ENCODE results near the gene SLAMF8. TPM values are rescaled to one million over a fixed set of nuclear protein-coding genes. Genes with fewer than 3 reads are reported as not detected.

The SLAMF8 gene
- total and polyA plus RNA-seq, 9 donors: 0.43 to 8.4 (median 0.73) TPM

- Histone ChIP-seq H3K4me1 (ENCODE audit: insufficient read depth) (no peaks in the 10 kb centered on the region), H3K27me3 (no peaks in the 10 kb centered on the region), H3K36me3 (no peaks in the 10 kb centered on the region), H3K27ac (no peak overlapping the region), H3K9me3 (no peaks in the 10 kb centered on the region), H3K4me3 (no peak overlapping the region)
- TF ChIP-seq POLR2A (IDR thresholded peaks at IDR 0.05): no peak
- no peak for DNase-seq
- intact Hi-C loops (cut with DNase I): no loop called here
- WGBS, 3 donors: 81 to 91% (median 87%) methylated on average over 11 of the region's 11 CpGs
Measured at GRCh38 chr1:159817276-159818041, 9.2 kb upstream of the SLAMF8 start.

- WGBS, 3 donors: 63 to 83% (median 75%) methylated on average over 9 of the region's 9 CpGs
- Histone ChIP-seq H3K27ac (no peak overlapping the region), H3K36me3 (no peaks in the 10 kb centered on the region), H3K27me3 (no peaks in the 10 kb centered on the region), H3K4me3 (no peak overlapping the region), H3K9me3 (no peaks in the 10 kb centered on the region), H3K4me1 (ENCODE audit: insufficient read depth) (no peaks in the 10 kb centered on the region)
- TF ChIP-seq CTCF (IDR thresholded peaks at IDR 0.05): no peak
- no peak for TF ChIP-seq EP300 (IDR thresholded peaks at IDR 0.05)
- no peak for TF ChIP-seq POLR2A (IDR thresholded peaks at IDR 0.05)
- DNase-seq: no peak
- intact Hi-C loops (cut with DNase I): no loop called here
Measured at GRCh38 chr1:159821171-159821867, 5.4 kb upstream of the SLAMF8 start.

- 9 to 17% (median 10%) methylated on average over 7 of the region's 7 CpGs for WGBS, 3 donors
- Histone ChIP-seq H3K27me3 (no peaks in the 10 kb centered on the region), H3K36me3 (no peaks in the 10 kb centered on the region), H3K9me3 (no peaks in the 10 kb centered on the region), H3K4me1 (ENCODE audit: insufficient read depth) (no peaks in the 10 kb centered on the region), H3K4me3 (no peak overlapping the region), H3K27ac (no peak overlapping the region)
- intact Hi-C loops (cut with DNase I): loop anchor here in 1 of 4 donors (2.0 kb wide), 1 partner anchor 21 kb away; the partner anchor contains the start of gene FCRL6
- no peak for TF ChIP-seq CTCF (IDR thresholded peaks at IDR 0.05)
- TF ChIP-seq EP300 (IDR thresholded peaks at IDR 0.05): no peak
- no peak for TF ChIP-seq POLR2A (IDR thresholded peaks at IDR 0.05)
- no peak for DNase-seq
Measured at GRCh38 chr1:159823406-159823805, 3.3 kb upstream of the SLAMF8 start.

GRCh38 chr1:159825564-159825963, 1.1 kb upstream of the SLAMF8 start:
- no peak for TF ChIP-seq CTCF (IDR thresholded peaks at IDR 0.05)
- TF ChIP-seq POLR2A (IDR thresholded peaks at IDR 0.05): no peak
- TF ChIP-seq EP300 (IDR thresholded peaks at IDR 0.05): no peak
- Histone ChIP-seq H3K36me3 (no peaks in the 10 kb centered on the region), H3K4me3 (no peak overlapping the region), H3K9me3 (no peaks in the 10 kb centered on the region), H3K27ac (no peak overlapping the region), H3K4me1 (ENCODE audit: insufficient read depth) (no peaks in the 10 kb centered on the region), H3K27me3 (no peaks in the 10 kb centered on the region)
- intact Hi-C loops (cut with DNase I): no loop called here
- 40 to 50% (median 40%) methylated on average over 3 of the region's 3 CpGs for WGBS, 3 donors
- DNase-seq: no peak

GRCh38 chr1:159827102-159827490, 423 bp downstream of the SLAMF8 start:
- intact Hi-C loops (cut with DNase I): no loop called here
- no peak for DNase-seq
- no peaks in the 10 kb centered on the region for H3K27me3 ChIP-seq
- WGBS, 3 donors: 79 to 86% (median 84%) methylated on average over 6 of the region's 6 CpGs
- no peak overlapping the region for H3K4me3 ChIP-seq
- TF ChIP-seq POLR2A (IDR thresholded peaks at IDR 0.05): no peak
- TF ChIP-seq EP300 (IDR thresholded peaks at IDR 0.05): no peak
- no peaks in the 10 kb centered on the region for H3K36me3 ChIP-seq
- no peak overlapping the region for H3K27ac ChIP-seq
- no peaks in the 10 kb centered on the region for H3K9me3 ChIP-seq
- H3K4me1 ChIP-seq (ENCODE audit: insufficient read depth): peaks cover 2% of the 10 kb centered on the region

Data from ovary (tissue), 9 donors.